ENCODE measurements around the gene CLASRP. TPM values are rescaled to one million over a fixed set of nuclear protein-coding genes. Genes with fewer than 3 reads are reported as not detected.
"Not testable (repeated sequence)": the region's sequence is repeated elsewhere in the genome, so short reads cannot be mapped to it uniquely, and the experiment has no call there.

CLASRP gene
- polyA plus RNA-seq, 1 experiment: 12.4 TPM

DNA sequence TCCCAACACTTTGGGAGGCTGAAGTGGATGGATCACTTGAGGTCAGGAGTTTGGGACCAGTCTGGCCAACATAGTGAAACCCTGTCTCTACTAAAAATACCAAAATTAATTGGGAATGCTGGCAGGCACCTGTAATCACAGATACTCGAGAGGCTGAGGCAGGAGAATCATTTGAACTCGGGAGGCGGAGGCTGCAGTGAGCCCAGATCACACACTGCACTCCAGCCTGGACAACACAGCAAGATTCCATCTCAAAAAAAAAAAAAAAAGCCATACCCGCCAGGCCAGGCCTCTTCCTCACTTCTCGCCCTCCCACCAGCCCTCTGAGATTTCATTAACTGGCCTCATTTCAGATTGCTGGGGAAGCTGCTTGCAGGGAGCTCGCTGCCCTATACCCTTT is 45.3 kb upstream of the CLASRP start:
- Histone ChIP-seq H3K9me3 (ENCODE audit: control insufficient read depth, insufficient read depth, low read length) (no peaks in the 10 kb centered on the region), H3K4me3 (ENCODE audit: low read depth, low read length) (no peak overlapping the region), H3K27me3 (ENCODE audit: control insufficient read depth, insufficient read depth, low read length) (no peaks in the 10 kb centered on the region), H3K27ac (ENCODE audit: low read depth, low read length) (no peak overlapping the region)
- TF ChIP-seq, protein P1, sequence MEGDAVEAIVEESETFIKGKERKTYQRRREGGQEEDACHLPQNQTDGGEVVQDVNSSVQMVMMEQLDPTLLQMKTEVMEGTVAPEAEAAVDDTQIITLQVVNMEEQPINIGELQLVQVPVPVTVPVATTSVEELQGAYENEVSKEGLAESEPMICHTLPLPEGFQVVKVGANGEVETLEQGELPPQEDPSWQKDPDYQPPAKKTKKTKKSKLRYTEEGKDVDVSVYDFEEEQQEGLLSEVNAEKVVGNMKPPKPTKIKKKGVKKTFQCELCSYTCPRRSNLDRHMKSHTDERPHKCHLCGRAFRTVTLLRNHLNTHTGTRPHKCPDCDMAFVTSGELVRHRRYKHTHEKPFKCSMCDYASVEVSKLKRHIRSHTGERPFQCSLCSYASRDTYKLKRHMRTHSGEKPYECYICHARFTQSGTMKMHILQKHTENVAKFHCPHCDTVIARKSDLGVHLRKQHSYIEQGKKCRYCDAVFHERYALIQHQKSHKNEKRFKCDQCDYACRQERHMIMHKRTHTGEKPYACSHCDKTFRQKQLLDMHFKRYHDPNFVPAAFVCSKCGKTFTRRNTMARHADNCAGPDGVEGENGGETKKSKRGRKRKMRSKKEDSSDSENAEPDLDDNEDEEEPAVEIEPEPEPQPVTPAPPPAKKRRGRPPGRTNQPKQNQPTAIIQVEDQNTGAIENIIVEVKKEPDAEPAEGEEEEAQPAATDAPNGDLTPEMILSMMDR (IDR thresholded peaks at IDR 0.05; ENCODE audit: low read depth, low read length): no peak
- no peak for DNase-seq (ENCODE audit: low read depth, low spot score)
- ChIA-PET POLR2A (no interaction called here), CTCF (no interaction called here)

DNA sequence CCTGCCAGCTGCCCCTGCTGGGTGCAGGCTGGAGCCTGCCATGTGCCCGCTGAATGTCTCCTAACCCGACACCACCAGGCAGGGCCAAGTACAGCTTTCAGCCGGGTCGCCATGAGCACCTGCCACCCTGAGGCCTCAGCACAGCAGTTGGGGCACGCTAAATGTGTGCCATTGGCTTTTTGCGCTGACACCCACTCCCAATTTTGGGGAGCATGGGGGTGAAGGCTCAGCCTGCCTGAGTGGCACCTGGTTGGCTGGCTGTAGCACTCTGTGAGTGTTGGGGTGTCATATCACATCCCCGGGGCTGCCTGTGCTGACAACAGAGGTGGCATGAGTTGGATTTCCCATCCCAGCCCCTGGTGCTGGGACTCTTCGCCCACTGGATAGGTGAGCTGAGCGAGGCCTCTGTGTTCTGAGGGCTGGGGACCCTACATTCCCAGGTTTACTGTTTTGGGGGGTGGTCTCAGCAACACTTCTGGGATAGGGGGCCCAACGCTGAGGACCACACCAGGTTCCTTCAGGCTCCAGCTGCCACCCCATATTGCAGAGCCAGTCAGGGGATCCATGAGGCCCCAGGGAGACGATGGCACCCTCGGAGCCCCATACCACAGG is 44.8 kb upstream of the CLASRP start:
- no peak overlapping the region for H3K4me3 ChIP-seq (ENCODE audit: low read depth, low read length)
- TF ChIP-seq, protein P1 (IDR thresholded peaks at IDR 0.05; ENCODE audit: low read depth, low read length): no peak
- CTCF ChIA-PET: no interaction called here

DNA sequence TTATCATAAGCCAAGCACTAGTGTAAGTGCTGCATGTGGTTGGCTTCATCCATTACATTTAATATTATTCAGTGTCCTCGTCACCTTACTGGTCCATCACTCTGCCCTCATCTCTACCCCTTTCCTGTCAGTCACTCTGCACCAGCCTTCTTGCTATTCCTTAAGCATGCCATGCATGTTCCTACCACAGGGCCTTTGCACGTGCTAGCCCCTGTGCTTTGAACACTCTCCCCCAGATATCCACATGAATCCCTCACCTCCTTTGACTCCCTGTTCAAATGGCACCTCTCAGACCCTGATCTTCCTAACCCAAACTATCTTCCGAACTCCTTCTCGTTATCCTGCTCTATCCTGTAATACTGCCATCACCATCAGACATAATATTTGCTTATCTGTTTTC is 40.8 kb upstream of the CLASRP start:
- H3K27me3 ChIP-seq (ENCODE audit: control insufficient read depth, insufficient read depth, low read length): no peaks in the 10 kb centered on the region
- no peak overlapping the region for H3K4me3 ChIP-seq (ENCODE audit: low read depth, low read length)
- H3K27ac ChIP-seq (ENCODE audit: low read depth, low read length): no peak overlapping the region
- CTCF ChIA-PET: interaction anchor here (1.6 kb wide), 2 partner anchors 9 to 62 kb away, joined by 3 to 4 read pairs; no protein-coding TSS in a partner anchor
- no peak for DNase-seq (ENCODE audit: low read depth, low spot score)
- POLR2A ChIA-PET: no interaction called here
- TF ChIP-seq, protein P1 (IDR thresholded peaks at IDR 0.05; ENCODE audit: low read depth, low read length): no peak
- no peaks in the 10 kb centered on the region for H3K9me3 ChIP-seq (ENCODE audit: control insufficient read depth, insufficient read depth, low read length)

More for the DNA sequence above, 44.8 kb upstream of the CLASRP start:
- H3K27me3 ChIP-seq (ENCODE audit: control insufficient read depth, insufficient read depth, low read length): no peaks in the 10 kb centered on the region
- POLR2A ChIA-PET: no interaction called here
- H3K9me3 ChIP-seq (ENCODE audit: control insufficient read depth, insufficient read depth, low read length): no peaks in the 10 kb centered on the region
- no peak for DNase-seq (ENCODE audit: low read depth, low spot score)
- no peak overlapping the region for H3K27ac ChIP-seq (ENCODE audit: low read depth, low read length)

DNA sequence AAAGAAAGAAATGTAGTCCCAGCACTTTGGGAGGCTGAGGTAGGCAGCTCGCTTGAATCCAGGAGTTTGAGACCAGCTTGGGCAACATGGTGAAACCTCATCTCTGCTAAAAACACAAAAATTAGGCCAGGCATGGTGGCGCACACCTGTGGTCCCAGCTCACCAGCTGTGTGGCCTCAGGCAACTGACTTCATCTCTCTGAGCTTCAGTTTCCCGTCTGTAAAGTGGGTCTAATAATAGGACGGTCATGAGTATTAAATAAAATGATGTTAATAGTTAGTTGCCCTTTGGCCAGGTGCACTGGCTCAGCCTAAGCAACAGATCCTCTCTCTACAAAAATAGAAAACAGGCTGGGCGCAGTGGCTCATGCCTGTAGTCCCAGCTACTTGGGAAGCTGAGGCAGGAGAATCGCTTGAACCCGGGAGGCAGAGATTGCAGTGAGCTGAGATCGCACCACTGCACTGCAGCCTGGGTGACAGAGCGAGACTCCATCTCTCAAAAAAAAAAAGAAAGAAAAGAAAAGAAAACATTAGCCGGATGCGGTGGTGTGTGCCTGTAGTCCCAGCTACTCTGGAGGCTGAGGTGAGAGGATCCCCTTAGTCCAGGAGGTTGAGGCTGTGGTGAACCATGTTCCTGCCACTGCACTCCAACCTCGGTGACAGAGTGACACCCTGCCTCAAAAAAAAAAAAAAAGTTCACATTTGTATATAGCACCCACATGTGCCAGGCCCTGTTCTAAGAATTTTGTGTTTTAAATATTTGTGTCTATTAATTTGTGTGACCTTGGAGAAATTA is 39.5 kb upstream of the CLASRP start:
- DNase-seq (ENCODE audit: low read depth, low spot score); POLR2A ChIA-PET; H3K27me3 ChIP-seq (ENCODE audit: control insufficient read depth, insufficient read depth, low read length); H3K27ac ChIP-seq (ENCODE audit: low read depth, low read length); H3K9me3 ChIP-seq (ENCODE audit: control insufficient read depth, insufficient read depth, low read length); H3K4me3 ChIP-seq (ENCODE audit: low read depth, low read length): not testable (repeated sequence)
- CTCF ChIA-PET: interaction anchor here (0.7 to 1.1 kb wide), 2 partner anchors 10 to 153 kb away, joined by 3 to 7 read pairs; partner anchors contain the start of gene NECTIN2

DNA sequence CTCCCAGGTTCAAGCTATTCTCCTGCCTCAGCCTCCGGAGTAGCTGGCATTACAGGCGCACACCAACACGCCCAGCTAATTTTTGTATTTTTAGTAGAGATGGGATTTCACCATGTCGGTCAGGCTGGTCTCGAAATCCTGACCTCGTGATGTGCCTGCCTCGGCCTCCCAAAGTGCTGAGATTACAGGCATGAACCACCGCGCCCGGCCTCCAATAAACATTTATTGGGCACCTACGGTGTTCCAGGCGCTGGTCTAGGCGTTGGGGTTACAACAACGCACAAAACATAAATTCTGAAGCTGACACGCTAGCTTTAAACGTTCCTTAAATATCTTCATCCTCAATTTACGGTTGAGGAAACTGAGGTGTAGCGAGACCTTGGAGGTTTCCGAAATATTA is 38.2 kb upstream of the CLASRP start:
- ChIA-PET CTCF (interaction anchor here (1.5 kb wide), 1 partner anchor 9 kb away, joined by 4 read pairs; no protein-coding TSS in a partner anchor), POLR2A (interaction anchor here (0.5 kb wide), 1 partner anchor 309 kb away, joined by 7 read pairs; no protein-coding TSS in a partner anchor)
- DNase-seq (ENCODE audit: low read depth, low spot score); H3K9me3 ChIP-seq (ENCODE audit: control insufficient read depth, insufficient read depth, low read length); H3K27me3 ChIP-seq (ENCODE audit: control insufficient read depth, insufficient read depth, low read length): not testable (repeated sequence)
- Histone ChIP-seq H3K4me3 (ENCODE audit: low read depth, low read length) (peak overlapping the region; percentile 53), H3K27ac (ENCODE audit: low read depth, low read length) (peak overlapping the region; percentile 70)
